Activated T-cell treated with anti-CD3 and anti-CD28 coated beads for 1 hour (primary cell): ENCODE results near the gene ARHGAP8.
"Not testable (repeated sequence)": the region's sequence is repeated elsewhere in the genome, so short reads cannot be mapped to it uniquely, and the experiment has no call there.

Source experiments
- DNase-seq: peaks from one replicate; pipeline ENCODE4 v3.0.0-alpha.2; 2020; ENCODE audit warnings: low read depth

ARHGAP8 gene

DNA sequence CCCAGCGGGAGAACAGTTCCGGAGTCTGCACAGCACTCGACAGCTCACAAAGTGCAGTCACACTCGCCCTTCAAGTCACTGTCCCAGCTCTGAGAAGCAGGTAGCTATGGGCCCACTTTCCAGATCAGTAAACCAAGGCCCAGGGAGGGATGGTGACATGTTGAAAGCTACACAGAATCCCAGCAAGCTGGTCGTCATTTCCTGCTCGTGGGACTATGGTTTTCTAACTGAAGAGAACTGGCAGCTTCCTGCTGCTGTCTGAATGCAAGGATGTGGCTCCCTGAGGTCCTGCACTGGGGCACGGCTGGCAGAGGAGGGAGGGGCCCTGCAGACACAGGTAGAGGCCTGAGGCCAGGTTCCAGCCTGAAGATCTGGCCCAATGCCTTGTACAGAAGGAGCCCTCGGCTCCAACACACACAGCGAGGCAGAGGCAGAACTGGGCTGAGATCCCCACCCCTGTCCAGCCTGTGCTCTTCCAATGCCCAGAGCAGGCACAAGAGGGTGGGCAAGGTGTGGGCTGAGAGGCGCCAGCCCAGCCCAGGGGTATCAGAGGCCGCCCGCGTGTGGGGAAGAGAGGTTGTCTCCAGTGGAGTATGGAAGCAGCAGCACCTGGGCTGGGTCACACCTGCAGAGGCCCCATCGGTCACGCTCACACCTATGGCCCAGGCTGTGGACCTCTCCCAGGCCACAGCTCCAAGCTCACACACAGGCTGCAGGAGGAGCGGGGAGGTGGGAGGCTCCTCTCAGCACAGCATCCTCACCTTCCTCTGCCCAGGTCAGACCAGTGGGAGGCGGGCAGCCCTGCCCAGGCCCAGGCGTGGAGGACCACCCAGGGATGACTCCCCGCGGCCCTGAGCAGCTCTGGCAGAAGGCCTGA lies 138.3 kb downstream of the ARHGAP8 start:
- DNase-seq, result no peak

DNA sequence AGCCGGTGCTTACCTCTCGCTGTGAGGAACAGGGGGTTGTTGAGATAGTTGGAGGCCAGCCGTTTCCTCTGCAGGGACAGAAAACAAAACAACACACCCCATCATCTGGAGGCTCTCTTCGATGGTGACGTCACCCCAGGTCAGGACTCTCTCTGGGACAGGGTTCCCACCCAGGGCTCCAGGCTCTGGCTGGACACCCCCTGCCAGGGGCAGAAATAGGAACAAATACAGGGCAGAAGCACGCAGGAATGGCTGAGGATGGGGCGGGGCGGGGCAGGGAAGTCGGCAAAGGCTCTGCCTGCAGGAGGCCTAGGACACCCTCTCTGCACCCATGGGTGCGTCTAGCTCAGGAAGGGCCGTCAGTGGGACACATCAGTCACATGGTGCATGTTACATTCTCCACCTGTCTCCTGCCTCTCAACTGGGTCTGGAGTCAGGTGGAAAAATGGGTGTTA lies 138.9 kb downstream of the ARHGAP8 start:
- DNase-seq, result no peak

DNA sequence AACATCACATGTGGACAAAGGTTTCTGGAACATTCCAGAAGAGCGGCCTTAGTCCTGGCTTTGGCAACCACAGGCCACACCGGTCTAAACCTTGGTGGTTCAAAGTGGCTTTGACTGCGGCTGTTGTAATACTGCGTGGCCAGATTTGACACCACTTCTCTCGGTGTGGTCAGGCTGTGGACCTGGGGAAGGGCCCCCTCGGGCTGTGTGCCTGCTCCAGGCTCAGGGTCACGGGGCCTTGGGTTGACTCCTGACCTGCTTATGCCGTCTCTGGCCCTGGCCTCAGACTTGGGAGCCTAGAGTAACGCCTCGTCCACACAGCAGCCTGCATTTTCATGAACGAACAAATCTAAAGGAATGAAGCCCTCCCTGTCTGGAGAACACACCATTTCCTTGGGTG lies 139.4 kb downstream of the ARHGAP8 start:
- DNase-seq, result no peak

DNA sequence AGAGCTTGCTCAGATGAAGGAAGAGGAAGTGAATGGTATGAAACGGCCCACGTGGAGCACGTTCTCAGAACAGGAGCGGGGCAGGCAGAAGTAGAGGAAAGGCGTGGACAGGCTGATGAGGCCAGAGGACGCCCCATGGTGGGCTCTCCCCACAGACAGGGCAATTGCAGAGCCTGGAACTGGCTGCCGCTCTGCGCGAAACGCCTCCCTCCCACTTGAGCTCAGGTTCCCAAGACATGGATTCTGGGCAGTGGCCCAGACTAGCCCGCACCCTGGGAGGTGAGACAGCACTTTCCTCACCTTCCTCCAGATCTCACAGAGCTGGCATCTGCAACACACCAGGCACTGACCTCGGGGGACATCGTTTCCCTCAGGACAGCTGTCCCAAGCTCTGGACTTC lies 139.9 kb downstream of the ARHGAP8 start:
- DNase-seq, result no peak

DNA sequence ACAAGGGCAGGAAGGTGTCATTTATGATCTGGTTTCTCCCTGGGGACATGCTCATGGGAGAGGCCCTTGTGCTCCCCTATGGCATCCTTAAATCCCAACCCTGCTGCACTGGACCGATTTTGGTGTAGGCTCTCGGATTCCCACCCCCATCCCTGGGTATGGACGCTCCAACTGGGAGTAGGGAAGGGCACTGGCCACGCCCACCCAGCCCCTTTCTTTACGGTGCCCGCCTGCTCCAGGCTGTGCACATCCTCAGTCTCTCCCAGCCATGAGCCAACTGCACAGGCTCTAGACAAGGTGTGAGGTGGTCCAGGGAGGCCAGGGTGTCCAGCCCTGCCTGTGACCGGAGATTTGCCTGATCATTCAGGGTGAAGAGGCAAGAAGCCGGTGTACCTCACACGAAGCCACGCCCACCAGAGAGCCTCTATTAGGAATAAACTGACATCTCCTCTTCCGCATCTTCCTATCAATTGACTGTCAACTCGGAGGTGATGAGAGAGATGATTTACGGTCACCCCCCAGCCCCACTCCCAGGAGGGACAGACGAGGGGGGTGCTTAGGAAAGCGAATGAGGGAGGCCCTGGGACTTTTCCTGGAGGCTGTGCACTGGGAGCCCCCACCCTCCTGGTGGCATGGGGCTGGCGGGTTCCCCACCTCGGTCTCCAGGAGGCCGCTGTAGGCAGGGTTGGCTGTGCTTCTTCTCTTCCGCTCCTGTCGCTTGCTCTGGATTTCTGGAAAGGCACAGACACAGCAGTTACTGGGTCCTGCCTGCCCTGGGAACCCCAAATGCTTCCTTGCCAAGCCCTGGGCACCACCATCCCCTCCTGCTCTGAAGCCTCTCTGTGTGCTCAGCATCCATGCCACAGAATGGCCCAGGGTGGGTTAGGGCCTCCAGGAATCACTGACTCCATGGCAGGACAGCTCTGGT lies 140.7 kb downstream of the ARHGAP8 start:
- no peak for DNase-seq

DNA sequence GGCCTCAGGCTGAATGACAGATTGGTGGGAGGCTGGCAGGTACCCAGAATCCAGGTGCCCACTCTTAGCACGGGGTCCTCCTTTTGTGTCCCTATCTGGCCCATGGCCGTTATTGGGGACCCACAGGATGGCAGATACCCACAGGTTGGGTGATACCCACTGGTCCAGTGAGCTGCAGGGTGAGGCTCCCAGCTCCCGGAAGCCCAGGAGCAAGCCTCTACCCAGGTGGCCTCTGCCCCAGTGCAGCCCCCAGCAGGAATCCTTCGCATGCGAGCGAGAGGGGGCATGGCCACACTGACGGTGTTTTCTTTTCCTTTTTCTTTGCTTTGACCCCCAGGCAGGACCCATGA lies 141.3 kb downstream of the ARHGAP8 start:
- DNase-seq, result no peak

DNA sequence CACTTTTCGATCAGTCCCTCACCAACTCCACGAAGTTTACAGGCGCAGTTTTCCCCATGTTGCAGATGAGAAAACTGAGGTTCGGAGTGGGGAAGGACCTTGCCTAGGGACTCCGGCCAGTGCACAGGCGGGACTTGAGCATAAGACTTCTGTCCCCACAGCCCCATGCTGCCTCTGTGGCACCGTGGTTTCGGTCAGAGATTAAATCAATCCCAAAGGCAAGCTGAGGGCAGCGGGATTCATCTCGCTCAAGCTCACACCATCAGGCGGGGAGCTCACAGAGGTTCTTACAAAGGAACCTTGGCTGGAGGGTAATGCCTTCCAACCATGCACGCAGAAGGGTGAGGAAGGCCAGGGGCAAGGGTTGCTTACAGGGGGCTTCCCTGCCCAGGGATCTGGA lies 141.9 kb downstream of the ARHGAP8 start:
- DNase-seq, result no peak

DNA sequence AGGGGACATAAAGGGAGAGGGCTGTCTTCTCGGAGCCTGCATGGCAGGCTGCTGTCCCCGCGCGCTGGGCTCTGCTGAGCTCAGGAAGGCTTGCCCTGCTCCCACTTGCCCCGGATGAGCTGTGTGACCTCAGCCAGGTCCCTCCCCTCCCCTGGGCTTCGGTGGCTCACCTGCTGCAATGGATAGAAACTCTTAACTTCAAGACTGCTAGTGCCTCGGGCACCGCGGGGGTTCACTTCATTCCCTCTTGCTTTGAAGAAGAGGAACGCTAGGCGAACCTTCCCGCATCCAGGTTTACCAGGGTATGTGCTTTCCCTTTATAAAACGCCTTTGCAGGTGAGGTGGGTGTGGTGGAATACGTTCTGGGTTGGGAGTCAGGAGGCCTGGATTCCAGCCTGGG lies 142.4 kb downstream of the ARHGAP8 start:
- DNase-seq, result no peak

DNA sequence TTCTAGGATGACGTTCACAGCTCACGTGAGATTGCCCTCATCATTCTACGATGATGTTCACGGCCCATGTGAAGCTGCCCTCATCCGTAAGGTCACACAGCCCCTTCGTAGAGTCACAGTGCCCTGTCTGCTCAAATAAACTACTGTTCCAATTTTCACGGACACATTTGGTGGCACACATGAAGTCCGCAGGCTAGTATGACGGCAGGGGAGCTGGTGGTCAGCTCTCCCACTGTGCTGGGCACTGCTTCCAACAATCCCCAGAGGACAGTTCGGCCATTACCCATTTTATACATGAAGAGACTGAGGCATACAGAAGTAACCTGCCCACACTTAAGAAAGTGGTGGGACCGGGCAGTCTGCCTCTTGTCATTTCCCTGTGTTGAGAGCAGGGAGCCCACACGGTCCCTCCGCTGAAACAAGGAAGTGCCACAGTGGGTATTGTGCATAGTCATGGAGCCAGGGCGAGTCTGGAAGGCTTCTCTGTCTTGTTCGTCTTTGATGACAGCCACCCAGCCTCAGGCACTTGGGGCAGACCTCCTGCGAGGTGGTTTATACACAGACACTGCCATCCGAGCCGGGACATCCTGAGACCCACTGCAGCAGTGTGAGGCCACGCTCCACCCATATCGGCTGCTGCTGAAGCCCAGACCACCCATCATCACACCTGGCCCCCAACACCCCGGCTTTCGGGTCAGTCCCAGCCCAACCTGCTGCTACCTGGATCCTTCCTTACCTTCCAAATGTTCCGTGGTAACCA lies 143.1 kb downstream of the ARHGAP8 start:
- no peak for DNase-seq

DNA sequence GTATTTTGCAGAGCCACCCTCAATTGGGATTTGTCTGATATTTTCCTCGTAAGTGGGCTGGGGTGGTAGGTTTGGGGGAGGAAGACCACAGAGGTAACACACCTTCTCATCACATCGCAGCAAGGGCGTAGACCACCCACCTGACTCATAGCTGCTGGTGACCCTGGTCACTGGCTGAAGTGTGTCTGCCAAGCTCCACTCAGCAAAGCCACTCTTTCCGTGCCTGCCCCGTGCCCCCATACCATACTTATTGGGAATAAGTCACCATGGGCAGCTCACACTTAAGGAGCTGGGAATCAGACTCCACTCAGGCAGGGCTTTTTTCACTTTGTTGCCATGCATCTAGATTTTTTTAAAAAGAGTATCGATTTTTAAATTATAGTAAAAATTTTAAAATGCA lies 145.9 kb downstream of the ARHGAP8 start:
- no peak for DNase-seq

DNA sequence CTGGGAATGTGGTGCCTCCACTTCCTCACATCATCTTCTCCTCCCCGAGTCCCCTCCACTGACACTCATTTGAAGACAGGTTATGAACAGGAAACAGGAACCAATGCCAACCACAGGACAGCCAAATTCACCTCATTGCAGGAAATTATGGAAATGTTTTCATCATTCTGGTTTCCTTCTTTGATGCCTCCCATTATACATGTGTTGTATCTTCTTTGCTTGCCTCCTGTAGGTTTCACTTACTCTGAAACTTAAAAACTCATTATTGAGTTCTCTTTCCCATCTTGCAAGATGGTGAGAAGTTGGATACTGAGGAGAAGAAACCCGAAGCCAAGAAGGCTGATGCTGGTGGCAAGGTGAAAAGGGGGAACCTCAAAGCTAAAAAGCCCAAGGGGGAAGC lies 148.9 kb downstream of the ARHGAP8 start:
- no peak for DNase-seq

DNA sequence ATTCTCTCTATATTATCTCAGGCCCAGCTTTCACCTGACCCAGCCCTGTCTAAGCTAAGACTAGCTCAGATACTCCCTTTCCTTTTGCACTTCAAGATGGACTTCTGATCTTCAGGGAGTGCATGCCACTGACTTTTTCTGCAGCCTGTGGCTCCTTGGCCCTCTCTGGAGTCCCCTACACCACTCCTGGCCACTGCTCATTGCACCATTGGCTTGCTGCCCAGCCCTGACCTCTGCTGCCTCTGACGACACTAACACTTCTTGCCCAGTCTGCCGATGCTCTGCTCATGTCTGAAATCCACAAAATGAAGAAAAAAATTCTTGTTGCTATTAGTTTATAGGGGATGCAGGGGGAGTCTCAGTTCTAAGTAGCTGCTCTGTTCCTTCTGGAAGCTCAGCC lies 150.8 kb downstream of the ARHGAP8 start:
- DNase-seq, result not testable (repeated sequence)

DNA sequence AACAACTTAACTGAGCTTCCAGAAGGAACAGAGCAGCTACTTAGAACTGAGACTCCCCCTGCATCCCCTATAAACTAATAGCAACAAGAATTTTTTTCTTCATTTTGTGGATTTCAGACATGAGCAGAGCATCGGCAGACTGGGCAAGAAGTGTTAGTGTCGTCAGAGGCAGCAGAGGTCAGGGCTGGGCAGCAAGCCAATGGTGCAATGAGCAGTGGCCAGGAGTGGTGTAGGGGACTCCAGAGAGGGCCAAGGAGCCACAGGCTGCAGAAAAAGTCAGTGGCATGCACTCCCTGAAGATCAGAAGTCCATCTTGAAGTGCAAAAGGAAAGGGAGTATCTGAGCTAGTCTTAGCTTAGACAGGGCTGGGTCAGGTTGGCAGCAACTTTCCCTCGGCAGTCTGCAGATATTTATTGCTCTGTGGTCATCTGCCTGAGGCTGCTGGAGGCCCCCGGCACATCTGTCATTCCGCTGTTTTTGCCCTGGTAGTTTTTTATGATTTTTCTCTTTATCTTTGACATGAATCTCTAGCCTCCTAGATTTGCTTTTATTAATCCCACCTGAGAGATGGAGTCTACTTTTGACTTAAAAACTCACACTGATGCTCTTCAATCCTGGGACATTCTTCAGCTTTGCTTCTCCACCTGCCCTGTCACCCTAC lies 152.2 kb downstream of the ARHGAP8 start:
- DNase-seq, result not testable (repeated sequence)

DNA sequence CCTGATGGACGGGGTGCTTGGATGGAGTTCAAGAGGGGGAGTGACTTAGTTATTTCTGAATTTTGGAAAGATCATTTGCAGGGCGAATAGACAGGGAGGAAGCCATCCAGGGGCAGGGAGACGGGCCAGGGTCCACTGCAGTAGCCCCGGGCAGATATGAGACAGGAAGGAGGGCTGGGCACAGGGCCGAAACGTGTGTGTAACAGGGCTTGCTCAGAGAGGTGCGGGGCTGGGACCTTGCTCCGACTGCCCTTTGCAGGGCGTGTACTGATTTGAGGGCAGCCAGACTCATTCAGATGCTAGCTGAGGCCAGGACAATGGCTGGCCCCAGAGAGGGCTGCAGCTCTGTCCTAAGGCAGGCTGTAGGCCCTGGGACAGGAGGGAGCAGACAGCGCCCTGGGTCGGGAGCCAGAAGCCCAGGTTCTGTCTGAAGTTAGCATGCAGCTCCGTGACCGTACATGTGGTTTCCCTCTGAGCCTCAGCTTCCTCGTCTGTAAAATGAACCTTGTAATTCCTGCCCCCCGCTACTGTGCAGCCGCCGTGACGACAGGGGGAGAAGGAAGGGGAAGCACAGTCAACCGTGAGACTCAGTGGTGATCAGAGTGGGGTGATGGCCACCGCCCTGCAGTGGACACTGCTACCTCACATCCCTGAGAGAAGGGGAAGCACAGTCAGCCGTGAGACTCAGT lies 154.0 kb downstream of the ARHGAP8 start:
- DNase-seq, result no peak

DNA sequence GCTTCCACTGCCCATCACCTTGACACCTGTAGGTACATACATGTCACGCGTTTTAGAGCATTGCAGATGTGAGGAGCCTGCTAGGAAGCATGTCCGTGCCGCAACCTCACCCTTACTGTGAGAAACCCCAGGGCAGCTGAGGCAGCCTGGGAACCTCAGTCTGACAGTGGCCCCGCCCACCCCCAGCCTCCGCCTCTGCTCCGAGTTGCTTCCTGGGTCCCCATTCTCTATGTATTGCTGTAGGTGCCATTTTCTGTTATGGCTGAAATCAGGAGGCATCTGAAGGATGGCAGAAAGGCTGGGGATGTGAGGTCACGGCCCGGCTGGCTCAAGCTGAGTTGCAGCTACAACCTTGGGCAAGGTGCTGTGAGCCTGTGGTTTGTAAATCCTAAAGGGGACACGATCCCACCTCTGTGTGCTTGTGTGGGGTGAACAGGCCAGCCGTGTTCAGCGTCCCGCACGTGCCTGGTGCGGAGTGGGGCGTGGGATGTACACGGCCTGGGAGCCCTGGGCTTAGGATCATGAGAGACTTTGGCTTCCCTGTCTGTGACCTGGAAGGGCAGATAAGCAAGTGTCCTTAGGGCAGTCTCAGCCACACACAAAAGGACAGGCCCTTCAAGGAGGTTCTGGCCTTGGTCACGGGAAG lies 154.7 kb downstream of the ARHGAP8 start:
- no peak for DNase-seq

DNA sequence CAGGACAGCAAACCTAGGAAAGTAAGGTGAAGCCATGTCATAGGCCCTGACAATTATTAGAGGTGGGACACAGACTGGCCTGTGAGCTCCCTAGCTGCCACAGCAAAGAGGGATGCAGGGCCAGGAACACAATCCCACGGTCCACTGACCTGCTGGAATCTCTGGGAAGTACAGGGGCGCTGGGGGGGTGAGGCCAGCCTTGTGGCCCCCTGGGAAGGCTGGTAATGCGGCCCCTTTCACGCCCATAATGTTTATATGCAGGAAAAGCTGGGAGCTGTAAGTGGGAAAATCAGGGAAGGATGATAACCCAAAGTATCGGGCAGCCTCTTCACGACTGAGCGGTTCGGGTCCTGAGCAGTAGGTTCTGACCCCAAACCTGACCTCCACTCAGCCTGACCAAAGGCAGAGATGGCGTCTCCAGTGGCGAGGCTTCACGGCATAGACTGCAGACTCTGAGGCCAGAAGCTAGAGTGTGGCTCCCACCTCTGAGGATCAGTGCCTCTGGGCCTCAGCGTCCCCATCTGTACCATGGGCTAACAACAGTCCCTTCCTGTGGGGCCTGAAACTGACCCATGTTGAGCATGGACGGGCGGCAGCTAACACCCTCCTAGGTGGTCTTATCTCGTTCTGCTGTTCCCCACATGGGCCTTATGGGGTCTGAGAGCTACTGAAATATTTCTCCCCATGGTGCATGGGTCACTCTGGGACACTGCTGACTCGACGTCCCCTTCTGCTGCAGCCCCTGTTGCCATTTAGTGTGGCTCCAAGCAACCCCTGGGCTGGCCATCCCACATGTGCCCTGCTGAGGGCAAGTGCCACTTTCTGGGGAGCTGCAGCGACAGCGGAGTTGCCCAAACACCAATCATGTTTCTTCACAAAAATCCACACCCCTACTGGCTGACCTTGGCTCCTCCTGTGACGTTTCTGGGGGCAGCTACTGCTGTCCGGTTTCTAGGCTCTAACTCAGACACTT lies 155.7 kb downstream of the ARHGAP8 start:
- no peak for DNase-seq

DNA sequence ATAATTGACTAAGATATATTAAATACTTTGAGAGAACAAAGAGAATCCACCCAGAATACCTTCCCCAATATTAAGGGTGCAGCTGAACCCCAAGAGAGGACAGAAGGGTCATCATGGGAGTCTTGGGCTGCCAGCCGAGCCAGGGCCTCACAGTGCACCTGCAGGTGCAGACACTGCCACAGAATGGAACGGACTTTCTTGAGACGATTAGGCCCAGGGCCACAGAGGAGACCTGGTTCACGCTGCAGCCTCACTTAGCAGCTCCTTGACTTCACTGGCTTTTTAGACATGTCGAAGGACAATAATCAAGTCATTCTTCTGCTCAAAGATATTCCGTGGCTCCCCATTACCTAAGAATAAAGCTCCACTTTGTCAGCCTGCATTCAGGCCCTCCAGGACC lies 156.9 kb downstream of the ARHGAP8 start:
- DNase-seq, result no peak
